Adrenal gland (tissue), 12 donors: ENCODE measurements around the gene IPCEF1. TPM values are rescaled to one million over a fixed set of nuclear protein-coding genes. Genes with fewer than 3 reads are reported as not detected.

Source experiments
- DNase-seq, 7 donors: peaks; one replicate each; pipeline ENCODE4 v3.0.0-alpha.2; 2019 to 2020
- H3K27ac ChIP-seq, 5 donors: fragments of 200-600 bp; sonication (generic) in 4 of 5; 1 replicate in 3 of 5; 2 replicates in 2 of 5; pipeline versions ENCODE4 v1.5.1 to v1.8.0; 2016 to 2020; ENCODE audit warnings: mild to moderate bottlenecking in 1 of 5
- H3K27me3 ChIP-seq: fragments of 200-600 bp; 2 replicates; pipeline ENCODE4 v1.8.0; 2021
- H3K36me3 ChIP-seq, 2 donors: fragments of 200-600 bp; replicated peaks in 1 of 2; 1 replicate in 1 of 2; 2 replicates in 1 of 2; pipeline versions ENCODE4 v1.5.1 to v1.8.0; 2018 to 2022
- H3K4me1 ChIP-seq, 2 donors: fragments of 200-600 bp; replicated peaks in 1 of 2; 1 replicate in 1 of 2; 2 replicates in 1 of 2; pipeline versions ENCODE4 v1.5.1 to v1.8.0; 2018 to 2021
- H3K4me3 ChIP-seq, 4 donors: fragments of 200-600 bp; sonication (generic) in 3 of 4; one replicate each; pipeline ENCODE4 v1.5.1; 2016 to 2018
- H3K9me3 ChIP-seq, 3 donors: fragments of 200-600 bp; sonication (generic) in 1 of 3; replicated peaks in 1 of 3; 1 replicate in 2 of 3; 2 replicates in 1 of 3; pipeline versions ENCODE4 v1.5.1 to v1.8.0; 2016 to 2021
- CTCF ChIP-seq, 6 experiments: fragments of 450-650 bp in 4 of 6; fragments of 200-600 bp in 2 of 6; sonication (generic) in 1 of 6; IDR thresholded peaks; 1 replicate in 5 of 6; 2 replicates in 1 of 6; pipeline versions ENCODE4 v1.5.1 to v1.8.0; 2016 to 2021; ENCODE audit warnings: antibody characterized with exemption in 6 of 6, mild to moderate bottlenecking in 2 of 6, moderate library complexity in 1 of 6
- POLR2A ChIP-seq, 2 donors: fragments of 450-650 bp; IDR thresholded peaks; one replicate each; pipeline ENCODE4 v1.6.1; 2017; ENCODE audit warnings: antibody characterized with exemption in 2 of 2, mild to moderate bottlenecking in 2 of 2, moderate library complexity in 1 of 2
- WGBS, 4 donors: extraction: QIAGEN DNeasy Blood & Tissue Kit in 2 of 4; methylation state at CpG; one replicate each; pipeline versions ENCODE4 v1.1.5 to v1.1.7; 2013 to 2017; 5-methylcytosine and 5-hydroxymethylcytosine counted together
- intact Hi-C, 2 donors: fragments of 100-400 bp; cut with DNase I; formaldehyde crosslinking; loops; one replicate each; pipeline versions ENCODE4 v1.14.1 to v1.15.0; 2022 to 2023
- polyA plus RNA-seq, 3 donors: library from polyadenylated mRNA; stranded (reverse); fragments of 200-250 nt in 2 of 3; fragments of 350-450 nt in 1 of 3; fragmentation: Illumina TruSeq in 1 of 3; extraction: RNeasy Lipid Tissue Mini Kit (QIAGEN cat#74804) in 1 of 3; gene quantifications; one replicate each; pipeline ENCODE4 v1.2.3, GENCODE V29; 2013 to 2014
- total RNA-seq, 9 donors: library from RNA; depleted of rRNA in 4 of 9; stranded (reverse); fragments of >200 nt in 4 of 9; fragments of 120-200 nt in 1 of 9; fragmentation: NEBNext Ultra II Directional in 1 of 9; extraction: Animal tissue kit (Norgen Biotek cat#: 25700) in 1 of 9; gene quantifications; one replicate each; pipeline versions ENCODE4 v1.1.0 to v1.2.4, GENCODE V29; 2013 to 2023
- donor health status: healthy with polysubstance abuse.
- donor health status: Bipolar disorder and iron deficiency.
- donor health status: DM: yes; HTN: yes; CAD: no.
- donor health status: DM: no; HTN: no; CAD: no.
- donor health status: DM: no; HTN: no; CAD: no.
- donor health status: DM: yes; HTN: yes; CAD: no.

The IPCEF1 gene
- total and polyA plus RNA-seq, 12 donors = 0.07 to 1.2 (median 0.72) TPM; not detected in 1

GRCh38 chr6:154233383-154233782 lies 123.2 kb downstream of the IPCEF1 start:
- no peak overlapping the region for H3K27ac ChIP-seq
- H3K4me3 ChIP-seq = no peak overlapping the region
- H3K4me1 ChIP-seq = no peaks in the 10 kb centered on the region
- 88 to 92% (median 90%) methylated on average over 2 of the region's 2 CpGs for WGBS, 4 donors
- DNase-seq = no peak
- H3K36me3 ChIP-seq = no peaks in the 10 kb centered on the region
- H3K9me3 ChIP-seq = peaks cover 0 to 7% (median 0%) of the 10 kb centered on the region in 3 donors
- no peak for TF ChIP-seq CTCF (IDR thresholded peaks at IDR 0.05)
- TF ChIP-seq POLR2A (IDR thresholded peaks at IDR 0.05) = no peak
- no peaks in the 10 kb centered on the region for H3K27me3 ChIP-seq
- intact Hi-C loops = no loop called here

- no peak for DNase-seq
- Histone ChIP-seq H3K36me3 (no peaks in the 10 kb centered on the region), H3K27ac (no peak overlapping the region), H3K9me3 (peaks cover 0 to 7% (median 0%) of the 10 kb centered on the region in 3 donors), H3K4me3 (no peak overlapping the region), H3K4me1 (no peaks in the 10 kb centered on the region), H3K27me3 (no peaks in the 10 kb centered on the region)
- intact Hi-C loops = no loop called here
- 71 to 84% (median 76%) methylated on average over 7 of the region's 7 CpGs for WGBS, 4 donors
- no peak for TF ChIP-seq POLR2A (IDR thresholded peaks at IDR 0.05)
- TF ChIP-seq CTCF (IDR thresholded peaks at IDR 0.05) = no peak
These were observed 124.3 kb downstream of the IPCEF1 start for GRCh38 chr6:154232013-154232910.

GRCh38 chr6:154230910-154231595 lies 125.5 kb downstream of the IPCEF1 start:
- Histone ChIP-seq H3K27me3 (no peaks in the 10 kb centered on the region), H3K27ac (no peak overlapping the region), H3K4me3 (no peak overlapping the region), H3K36me3 (no peaks in the 10 kb centered on the region), H3K4me1 (no peaks in the 10 kb centered on the region), H3K9me3 (peaks cover 0 to 7% (median 0%) of the 10 kb centered on the region in 3 donors)
- TF ChIP-seq CTCF (IDR thresholded peaks at IDR 0.05) (no peak), POLR2A (IDR thresholded peaks at IDR 0.05) (no peak)
- no peak for DNase-seq
- 86 to 93% (median 88%) methylated on average over 5 of the region's 5 CpGs for WGBS, 4 donors
- intact Hi-C loops = no loop called here

- DNase-seq = no peak
- Histone ChIP-seq H3K36me3 (no peaks in the 10 kb centered on the region), H3K27me3 (no peaks in the 10 kb centered on the region), H3K9me3 (peaks cover 0 to 7% (median 0%) of the 10 kb centered on the region in 3 donors), H3K27ac (no peak overlapping the region), H3K4me1 (no peaks in the 10 kb centered on the region), H3K4me3 (no peak overlapping the region)
- TF ChIP-seq POLR2A (IDR thresholded peaks at IDR 0.05) (no peak), CTCF (IDR thresholded peaks at IDR 0.05) (no peak)
- intact Hi-C loops = no loop called here
- WGBS, 4 donors = 56 to 74% (median 67%) methylated on average over 3 of the region's 3 CpGs
These were observed 126.2 kb downstream of the IPCEF1 start for GRCh38 chr6:154230393-154230792.
